IMR-90 (cell line): ENCODE data around the gene CAMTA1.

Experiments used
- CTCF ChIP-seq: conservative IDR thresholded peaks from 2 replicates; pipeline ENCODE4 v1.5.1; 2012; ENCODE audit warnings: mild to moderate bottlenecking, low read depth, low read length, improper control_type of control experiment
- ELK1 ChIP-seq: fragments of 150-350 bp; IDR thresholded peaks from 2 replicates; pipeline ENCODE4 v1.6.1; 2016; ENCODE audit warnings: low read depth, mild to moderate bottlenecking, low read length, moderate library complexity, borderline replicate concordance
- MAFK ChIP-seq: IDR thresholded peaks from 2 replicates; pipeline ENCODE4 v1.6.1; 2012; ENCODE audit warnings: low read depth, low read length, improper control_type of control experiment
- MAZ ChIP-seq: IDR thresholded peaks from 2 replicates; pipeline ENCODE4 v1.6.1; 2012; ENCODE audit warnings: low read depth, mild to moderate bottlenecking, low read length, improper control_type of control experiment, moderate library complexity, borderline replicate concordance
- MXI1 ChIP-seq: IDR thresholded peaks from 2 replicates; pipeline ENCODE4 v1.6.1; 2012; ENCODE audit warnings: low read depth, mild to moderate bottlenecking, low read length, moderate library complexity, borderline replicate concordance
- NFE2L2 ChIP-seq: fragments of 150-350 bp; IDR thresholded peaks from 2 replicates; pipeline ENCODE4 v1.6.1; 2016; ENCODE audit warnings: low read depth, mild to moderate bottlenecking, low read length
- POLR2A ChIP-seq: IDR thresholded peaks from 2 replicates; pipeline ENCODE4 v1.6.1; 2012; ENCODE audit warnings: mild to moderate bottlenecking, low read depth, low read length
- RFX5 ChIP-seq: IDR thresholded peaks from 2 replicates; pipeline ENCODE4 v1.8.0; 2012; ENCODE audit warnings: low read depth, mild to moderate bottlenecking, low read length, moderate library complexity
- USF2 ChIP-seq: fragments of 150-350 bp; IDR thresholded peaks from 2 replicates; pipeline ENCODE4 v1.6.1; 2017; ENCODE audit warnings: mild to moderate bottlenecking, antibody characterized with exemption, low read length, low read depth

- TF ChIP-seq CTCF (no peak), POLR2A (no peak), USF2 (no peak), RFX5 (no peak), MAZ (no peak), MAFK (no peak), MXI1 (no peak), ELK1 (no peak), NFE2L2 (no peak)
Measured at GRCh38 chr1:6790146-6790545, 4.9 kb downstream of the CAMTA1 start.
